Neural progenitor cell (in vitro differentiated cells): ENCODE measurements around the gene C1orf141. TPM values are rescaled to one million over a fixed set of nuclear protein-coding genes. Genes with fewer than 3 reads are reported as not detected.

Experiments
- small RNA-seq: library from RNA; depleted of rRNA; stranded (forward); fragments of <200 nt; gene quantifications from one replicate; pipeline ENCODE3, GENCODE V24; 2015
- total RNA-seq: library from RNA; depleted of rRNA; stranded (reverse); fragments of >200 nt; gene quantifications from 2 replicates; pipeline ENCODE4 v1.2.3, GENCODE V29; 2015; ENCODE audit warnings: low replicate concordance

The C1orf141 gene
- total RNA-seq, 1 donor from 2014 or later = not detected

Small RNA genes lying within 50 kb of the gene (small RNA-seq; reads per million reads assigned to genes)
- gene RF00322 = not detected

Other genes with a start within 250 kb of the C1orf141 start
- gene DNAI4, start 210.1 kb downstream of the C1orf141 start, total RNA-seq = 2.7 and 3.2 TPM in 2 replicates
- gene MIER1, start 210.0 kb downstream of the C1orf141 start, total RNA-seq = 31.3 and 43.5 TPM in 2 replicates
- gene SLC35D1, start 80.8 kb downstream of the C1orf141 start, total RNA-seq = 3.4 and 3.9 TPM in 2 replicates
- not detected in 2 replicates for gene IL23R, start 31.5 kb upstream of the C1orf141 start, total RNA-seq
- gene IL12RB2, start 172.9 kb upstream of the C1orf141 start, total RNA-seq = 0.06 and 0.25 TPM in 2 replicates